Neural progenitor cell (in vitro differentiated cells): ENCODE data around the gene NR2F1.

Experiments
- CTCF ChIP-seq: fragments of 200-600 bp; sonication (generic); IDR thresholded peaks from 2 replicates; pipeline ENCODE4 v1.5.1; 2017; ENCODE audit warnings: antibody characterized with exemption, mild to moderate bottlenecking
- EZH2phosphoT487 ChIP-seq: fragments of 200-600 bp; sonication (generic); IDR thresholded peaks from 2 replicates; pipeline ENCODE4 v1.6.1; 2017; ENCODE audit warnings: antibody characterized with exemption

GRCh38 chr5:93604644-93605515, 21.9 kb downstream of the NR2F1 start:
- TF ChIP-seq CTCF: no peak
- no peak for TF ChIP-seq EZH2phosphoT487
